Duodenal mucosa (tissue), 2 donors: ENCODE measurements around the gene PRLR.

ENCODE experiments used
- H3K27ac ChIP-seq: one replicate; pipeline ENCODE4 v1.7.0; 2013; ENCODE audit warnings: low read depth, low read length
- H3K27me3 ChIP-seq, 2 donors: one replicate each; pipeline ENCODE4 v1.7.0; 2013; ENCODE audit warnings: low read length in 2 of 2, control low read depth in 1 of 2; ENCODE audit not compliant: insufficient read depth in 2 of 2, control insufficient read depth in 1 of 2
- H3K36me3 ChIP-seq, 2 donors: one replicate each; pipeline ENCODE4 v1.7.0; 2013; ENCODE audit warnings: low read length in 2 of 2, control low read depth in 1 of 2; ENCODE audit not compliant: insufficient read depth in 2 of 2, control insufficient read depth in 1 of 2
- H3K4me1 ChIP-seq, 2 donors: one replicate each; pipeline ENCODE4 v1.7.0; 2013; ENCODE audit warnings: low read length in 2 of 2, control low read depth in 1 of 2; ENCODE audit not compliant: insufficient read depth in 2 of 2, control insufficient read depth in 1 of 2
- H3K4me3 ChIP-seq, 2 donors: one replicate each; pipeline ENCODE4 v1.7.0; 2013; ENCODE audit warnings: low read length in 2 of 2, low read depth in 1 of 2
- H3K9ac ChIP-seq, 2 donors: one replicate each; pipeline ENCODE4 v1.7.0; 2013; ENCODE audit warnings: low read length in 2 of 2, low read depth in 1 of 2
- H3K9me3 ChIP-seq, 2 donors: one replicate each; pipeline ENCODE4 v1.7.0; 2013; ENCODE audit warnings: low read length in 2 of 2, control low read depth in 1 of 2; ENCODE audit not compliant: control insufficient read depth in 1 of 2

The PRLR gene

DNA sequence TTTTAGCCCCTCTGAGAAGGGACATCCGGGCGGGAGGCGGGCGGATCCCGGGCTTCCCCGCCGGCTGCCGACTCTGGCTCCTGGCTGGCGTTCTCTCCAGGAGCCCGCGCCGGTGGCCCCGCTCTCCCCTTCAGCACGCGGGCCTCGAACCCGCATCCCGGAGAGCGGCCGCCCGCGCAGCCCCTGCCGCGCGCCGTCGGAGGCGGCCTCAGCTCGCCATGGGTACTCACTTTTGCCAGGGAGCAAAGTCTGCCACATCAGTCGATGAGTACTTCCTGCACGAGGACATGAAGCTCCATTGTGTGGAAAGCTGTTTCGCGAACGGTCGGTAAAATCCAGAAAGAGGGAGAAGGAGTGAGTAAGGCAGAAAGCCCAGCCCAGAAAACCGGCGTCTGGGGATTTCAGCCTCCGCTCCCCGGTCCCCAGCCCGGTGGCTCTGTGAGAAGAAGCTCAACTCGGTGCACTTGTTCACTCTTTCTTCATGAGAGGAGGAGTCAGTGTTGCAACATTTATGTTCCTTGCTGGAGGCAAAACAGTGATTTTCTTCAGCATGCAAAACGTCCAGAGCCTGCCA, at the start of gene PRLR:
TSS of gene PRLR (minus strand) at position 450 of the 574 bp plus-strand sequence. CDS start 140,867 bp downstream, outside the sequence.
- Histone ChIP-seq H3K4me1 (peaks cover 5 to 15% of the 10 kb centered on the region in 2 donors), H3K27ac (peak within 1 kb of the TSS; percentile 30), H3K27me3 (peaks cover 0 to 6% of the 10 kb centered on the region in 2 donors), H3K9ac (peak within 1 kb of the TSS; percentile 53 to 67), H3K4me3 (peak within 1 kb of the TSS; percentile 69 to 78), H3K36me3 (no peaks in the 10 kb centered on the region), H3K9me3 (no peaks in the 10 kb centered on the region)

DNA sequence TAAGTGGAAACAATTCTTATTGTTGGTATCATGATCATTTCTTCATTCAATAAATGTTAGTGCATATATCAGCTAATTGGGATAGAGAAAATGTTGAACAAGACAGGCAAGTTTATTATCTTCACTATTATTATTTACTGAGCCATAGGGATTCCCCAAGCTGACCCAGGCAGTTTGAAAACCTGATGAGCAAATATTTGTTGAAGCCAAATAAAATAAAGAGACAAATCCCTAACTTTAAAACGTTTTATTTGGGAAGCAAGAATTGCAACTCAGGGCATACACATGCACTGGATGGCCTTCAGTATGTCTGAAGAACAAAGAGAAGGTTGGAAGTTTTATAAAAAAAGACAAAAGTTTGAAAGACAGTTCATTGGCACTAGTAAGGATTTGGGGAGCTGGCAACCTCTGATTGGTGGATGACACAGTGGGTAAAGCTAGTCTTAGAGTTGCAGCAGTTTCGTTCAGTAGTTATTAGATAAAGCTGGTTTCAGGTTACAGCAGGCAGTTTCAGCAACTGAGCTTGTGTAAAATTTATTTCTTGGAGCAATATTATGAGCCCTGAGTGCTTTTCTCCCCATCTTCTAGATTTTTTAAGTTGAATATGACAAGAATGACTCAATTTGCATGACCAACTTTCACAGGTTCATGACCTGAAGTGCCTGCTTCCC, 44.7 kb upstream of the PRLR start:
- H3K4me1 ChIP-seq: no peaks in the 10 kb centered on the region
- no peak overlapping the region for H3K9ac ChIP-seq
- H3K9me3 ChIP-seq: no peaks in the 10 kb centered on the region
- no peak overlapping the region for H3K4me3 ChIP-seq
- H3K36me3 ChIP-seq: no peaks in the 10 kb centered on the region
- no peak overlapping the region for H3K27ac ChIP-seq
- no peaks in the 10 kb centered on the region for H3K27me3 ChIP-seq

DNA sequence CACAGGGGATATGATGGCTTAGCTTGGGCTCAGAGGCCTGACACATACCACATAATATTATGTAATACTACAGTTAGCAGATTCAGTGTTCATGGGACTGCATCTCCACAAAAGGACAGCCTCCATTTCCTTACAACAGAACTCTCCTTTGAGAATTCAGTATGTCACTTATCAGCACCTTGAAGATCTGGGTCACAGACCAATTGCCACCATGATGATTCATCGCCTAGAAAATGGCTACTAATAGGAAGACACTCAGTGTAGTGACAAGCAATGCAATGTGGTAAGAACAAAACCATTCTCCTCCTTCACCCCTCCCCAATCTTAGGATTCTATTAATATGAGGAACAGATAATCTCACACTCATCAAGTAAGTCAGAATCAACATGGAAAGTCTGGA, 38.7 kb upstream of the PRLR start:
- no peak overlapping the region for H3K9ac ChIP-seq
- no peaks in the 10 kb centered on the region for H3K4me1 ChIP-seq
- H3K27me3 ChIP-seq: no peaks in the 10 kb centered on the region
- no peaks in the 10 kb centered on the region for H3K9me3 ChIP-seq
- no peaks in the 10 kb centered on the region for H3K36me3 ChIP-seq
- H3K4me3 ChIP-seq: no peak overlapping the region
- H3K27ac ChIP-seq: no peak overlapping the region

DNA sequence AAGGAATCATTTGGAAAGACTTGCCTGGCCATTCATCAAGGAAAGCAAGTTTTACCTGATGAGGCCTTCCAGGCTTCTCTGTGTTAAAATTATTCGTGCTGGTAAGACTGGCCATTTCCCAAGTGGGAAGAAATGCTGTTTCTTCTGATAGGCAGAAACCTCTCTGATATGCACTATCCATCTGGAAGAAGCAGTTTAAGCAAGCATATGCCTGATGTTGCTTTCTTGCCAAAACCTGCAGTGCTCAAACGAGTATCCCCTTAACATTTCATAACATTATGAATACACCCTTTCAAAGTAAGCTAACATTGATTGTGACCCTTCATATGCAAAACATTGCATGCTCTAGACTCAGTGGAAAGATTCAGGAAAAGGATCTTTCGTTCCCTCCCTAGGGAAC, 36.0 kb upstream of the PRLR start:
- Histone ChIP-seq H3K36me3 (no peaks in the 10 kb centered on the region), H3K27me3 (no peaks in the 10 kb centered on the region), H3K9me3 (no peaks in the 10 kb centered on the region), H3K9ac (no peak overlapping the region), H3K4me1 (no peaks in the 10 kb centered on the region), H3K4me3 (no peak overlapping the region), H3K27ac (no peak overlapping the region)

DNA sequence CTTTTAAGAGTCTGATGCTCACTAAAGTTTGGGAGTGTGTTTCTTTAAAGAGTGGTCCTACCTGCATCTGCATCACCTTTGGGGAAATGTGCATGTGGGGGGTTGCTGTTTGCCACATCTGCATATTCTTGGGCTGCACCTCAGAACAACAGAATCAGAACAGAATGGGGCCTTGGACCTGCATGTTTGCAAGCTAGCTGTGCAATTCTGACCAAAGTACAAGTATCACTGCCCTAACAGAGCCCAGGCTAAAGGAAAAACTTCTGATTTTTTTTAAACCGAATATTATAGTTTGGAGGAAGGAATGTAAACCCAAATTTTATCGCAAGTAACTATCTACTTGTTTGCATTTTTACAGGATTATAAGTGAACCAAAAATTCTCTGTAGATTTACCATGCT, 34.2 kb upstream of the PRLR start:
- Histone ChIP-seq H3K9me3 (no peaks in the 10 kb centered on the region), H3K4me1 (no peaks in the 10 kb centered on the region), H3K4me3 (no peak overlapping the region), H3K27ac (no peak overlapping the region), H3K27me3 (no peaks in the 10 kb centered on the region), H3K9ac (no peak overlapping the region), H3K36me3 (no peaks in the 10 kb centered on the region)

DNA sequence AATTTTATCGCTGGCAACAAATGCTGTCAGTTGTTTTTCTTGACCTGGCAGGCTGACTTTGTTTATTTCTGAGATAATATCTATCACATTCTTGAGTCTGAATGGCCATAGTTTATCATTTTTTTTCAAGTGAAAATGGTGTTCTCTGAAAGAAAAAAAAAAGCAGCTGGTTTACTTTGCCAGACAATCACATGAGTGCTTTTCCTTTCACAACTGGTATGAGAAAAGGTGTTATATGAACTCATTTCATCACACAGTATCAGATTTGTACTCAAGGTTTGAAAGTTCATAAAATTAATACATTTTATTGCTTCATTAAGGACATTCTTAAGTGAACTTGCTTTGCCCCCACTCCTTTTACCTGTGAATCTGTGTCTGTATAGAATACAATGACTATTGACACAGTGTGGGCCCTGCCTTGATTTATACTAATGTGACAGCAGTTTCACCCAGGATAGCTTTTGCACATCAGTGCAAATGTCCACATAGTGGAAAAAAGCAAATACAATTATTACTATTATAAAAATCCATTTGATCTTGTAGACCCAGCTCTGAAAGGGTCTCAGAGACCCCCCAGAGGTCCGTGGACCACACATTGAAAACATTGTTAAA, 33.1 kb upstream of the PRLR start:
- no peak overlapping the region for H3K27ac ChIP-seq
- H3K9ac ChIP-seq: no peak overlapping the region
- H3K4me3 ChIP-seq: no peak overlapping the region
- H3K27me3 ChIP-seq: no peaks in the 10 kb centered on the region
- H3K9me3 ChIP-seq: no peaks in the 10 kb centered on the region
- no peaks in the 10 kb centered on the region for H3K36me3 ChIP-seq
- H3K4me1 ChIP-seq: no peaks in the 10 kb centered on the region

DNA sequence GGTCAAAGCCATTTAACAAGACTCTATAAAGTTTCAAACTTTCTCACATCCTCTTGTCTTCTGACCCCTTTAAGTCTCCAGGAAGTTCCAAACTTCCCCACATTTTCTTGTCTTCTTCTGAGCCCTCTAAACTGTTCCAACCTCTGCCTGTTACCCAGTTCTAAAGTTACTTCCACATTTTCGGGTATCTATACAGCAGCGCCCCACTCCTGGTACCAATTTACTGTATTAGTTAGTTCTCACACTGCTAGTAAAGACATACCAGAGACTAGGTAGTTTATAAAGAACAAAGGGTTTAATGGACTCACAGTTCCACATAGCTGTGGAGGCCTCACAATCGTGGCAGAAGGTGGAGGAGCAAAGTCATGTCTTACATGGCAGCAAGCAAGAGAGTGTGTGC, 23.3 kb upstream of the PRLR start:
- Histone ChIP-seq H3K4me1 (no peaks in the 10 kb centered on the region), H3K9ac (no peak overlapping the region), H3K27ac (no peak overlapping the region), H3K27me3 (no peaks in the 10 kb centered on the region), H3K36me3 (no peaks in the 10 kb centered on the region), H3K4me3 (no peak overlapping the region), H3K9me3 (peaks cover 2 to 11% of the 10 kb centered on the region in 2 donors)

DNA sequence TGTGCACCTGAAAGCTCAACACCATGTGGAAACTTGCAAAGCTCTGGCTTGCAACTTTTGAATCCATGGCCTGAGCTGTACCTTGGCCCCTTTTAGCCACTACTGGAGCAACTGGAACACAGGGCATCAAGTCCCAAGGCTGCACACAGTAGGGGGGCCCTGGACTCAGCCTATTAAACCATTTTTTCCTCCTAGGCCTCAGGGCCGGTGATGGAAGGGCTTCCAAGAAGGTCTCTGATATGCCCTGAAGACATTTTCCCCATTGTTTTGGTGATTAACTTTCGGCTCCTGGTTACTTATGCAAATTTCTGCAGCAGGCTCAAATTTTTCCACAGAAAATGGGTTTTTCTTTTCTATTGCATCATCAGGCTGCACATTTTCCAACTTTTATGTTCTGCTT, 22.7 kb upstream of the PRLR start:
- Histone ChIP-seq H3K9me3 (peaks cover 2 to 11% of the 10 kb centered on the region in 2 donors), H3K27ac (no peak overlapping the region), H3K4me3 (no peak overlapping the region), H3K27me3 (no peaks in the 10 kb centered on the region), H3K36me3 (no peaks in the 10 kb centered on the region), H3K9ac (no peak overlapping the region), H3K4me1 (peaks cover under 1 to 2% of the 10 kb centered on the region in 2 donors)

DNA sequence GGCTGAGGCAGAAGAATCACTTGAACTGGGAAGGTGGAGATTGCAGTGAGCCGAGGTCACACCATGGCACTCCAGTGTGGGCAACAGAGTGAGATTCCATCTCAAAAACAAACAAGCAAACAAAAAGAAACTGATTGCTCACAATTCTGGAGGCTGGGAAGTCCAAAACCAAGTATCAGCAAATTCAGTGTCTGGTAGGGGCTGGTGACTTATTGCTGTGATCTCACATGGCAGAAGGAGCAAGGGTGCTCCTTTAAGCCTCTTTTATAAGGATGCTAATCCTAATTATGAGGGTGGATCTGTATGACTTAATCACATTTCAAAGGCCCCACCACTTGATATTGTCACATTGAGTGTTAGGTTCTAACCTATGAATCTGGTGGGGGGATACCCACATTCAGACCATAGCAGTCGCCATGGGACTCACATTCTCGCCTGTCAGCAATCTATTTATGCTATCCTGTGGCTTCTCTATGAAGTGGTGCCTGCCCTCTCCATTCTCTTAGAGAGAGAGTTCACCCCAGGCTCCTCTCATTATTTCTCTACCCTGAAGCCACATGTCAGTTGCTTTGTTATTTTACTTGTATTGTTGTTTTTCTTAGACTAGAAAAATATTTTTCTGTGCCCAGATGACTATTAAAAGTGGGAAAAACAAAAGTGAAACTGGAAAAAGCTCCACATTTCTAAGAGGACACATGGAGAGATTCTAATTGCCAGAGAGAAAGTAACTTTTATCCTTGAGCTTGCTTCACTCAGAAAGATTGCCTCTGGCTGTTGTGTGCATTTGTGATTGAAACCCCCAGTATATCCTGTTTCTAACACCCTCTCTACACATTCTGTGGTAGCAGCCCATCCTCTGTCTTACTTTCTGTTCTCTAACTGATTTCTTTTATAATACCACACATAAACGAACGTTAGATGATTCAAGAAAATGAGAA, 18.8 kb upstream of the PRLR start:
- H3K9ac ChIP-seq: no peak overlapping the region
- H3K36me3 ChIP-seq: no peaks in the 10 kb centered on the region
- H3K9me3 ChIP-seq: peaks cover 2 to 11% of the 10 kb centered on the region in 2 donors
- H3K27me3 ChIP-seq: no peaks in the 10 kb centered on the region
- H3K4me3 ChIP-seq: peak overlapping the region; percentile 5 to 13
- H3K27ac ChIP-seq: no peak overlapping the region
- H3K4me1 ChIP-seq: peaks cover 22 to 24% of the 10 kb centered on the region in 2 donors

DNA sequence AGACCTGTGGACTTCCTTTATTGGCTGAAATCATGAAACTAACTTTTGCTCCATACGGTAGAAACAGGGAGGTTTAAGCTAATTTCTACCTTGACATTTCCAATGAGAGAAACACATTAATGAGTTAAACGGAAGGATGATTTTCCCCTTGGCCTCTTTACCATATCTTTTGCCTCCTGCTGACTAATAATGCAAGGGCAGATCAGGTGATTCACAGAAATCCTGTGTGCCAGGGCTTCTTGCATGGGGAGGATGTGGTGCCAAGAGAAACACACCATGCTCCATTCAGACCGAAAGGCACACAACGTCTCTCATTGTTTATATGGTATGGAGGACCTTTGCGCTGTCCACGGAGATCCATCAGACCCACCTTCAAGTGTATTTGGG, 17.4 kb upstream of the PRLR start:
- no peaks in the 10 kb centered on the region for H3K9me3 ChIP-seq
- H3K4me1 ChIP-seq: peaks cover 24 to 25% of the 10 kb centered on the region in 2 donors
- no peaks in the 10 kb centered on the region for H3K36me3 ChIP-seq
- H3K27me3 ChIP-seq: no peaks in the 10 kb centered on the region
- peak overlapping the region in 1 of 2 donors; percentile 30 for H3K9ac ChIP-seq
- H3K27ac ChIP-seq: peak overlapping the region; percentile 20
- H3K4me3 ChIP-seq: peak overlapping the region in 1 of 2 donors; percentile 18
